ENCODE measurements around the gene DEPDC5.

- no peak for TF ChIP-seq CTCF (conservative IDR thresholded peaks at IDR 0.05; ENCODE audit: low read length)
- TF ChIP-seq EZH2phosphoT487 (IDR thresholded peaks at IDR 0.05; ENCODE audit: borderline replicate concordance, low read depth, low read length), result no peak
Measured at GRCh38 chr22:31927562-31927961, 173.7 kb downstream of the DEPDC5 start.
